ENCODE data around the gene EDARADD. TPM values are rescaled to one million over a fixed set of nuclear protein-coding genes. Genes with fewer than 3 reads are reported as not detected.
A peak's percentile ranks its signal among the peaks of the same experiment; 100 is the strongest.
"Not testable (repeated sequence)": the region's sequence is repeated elsewhere in the genome, so short reads cannot be mapped to it uniquely, and the experiment has no call there.

EDARADD gene
- 1 to 10 TPM; 7.3 to 8.7 (median 7.6) TPM for polyA plus RNA-seq (ENCODE audit: insufficient read length in 4 of 4)

DNA sequence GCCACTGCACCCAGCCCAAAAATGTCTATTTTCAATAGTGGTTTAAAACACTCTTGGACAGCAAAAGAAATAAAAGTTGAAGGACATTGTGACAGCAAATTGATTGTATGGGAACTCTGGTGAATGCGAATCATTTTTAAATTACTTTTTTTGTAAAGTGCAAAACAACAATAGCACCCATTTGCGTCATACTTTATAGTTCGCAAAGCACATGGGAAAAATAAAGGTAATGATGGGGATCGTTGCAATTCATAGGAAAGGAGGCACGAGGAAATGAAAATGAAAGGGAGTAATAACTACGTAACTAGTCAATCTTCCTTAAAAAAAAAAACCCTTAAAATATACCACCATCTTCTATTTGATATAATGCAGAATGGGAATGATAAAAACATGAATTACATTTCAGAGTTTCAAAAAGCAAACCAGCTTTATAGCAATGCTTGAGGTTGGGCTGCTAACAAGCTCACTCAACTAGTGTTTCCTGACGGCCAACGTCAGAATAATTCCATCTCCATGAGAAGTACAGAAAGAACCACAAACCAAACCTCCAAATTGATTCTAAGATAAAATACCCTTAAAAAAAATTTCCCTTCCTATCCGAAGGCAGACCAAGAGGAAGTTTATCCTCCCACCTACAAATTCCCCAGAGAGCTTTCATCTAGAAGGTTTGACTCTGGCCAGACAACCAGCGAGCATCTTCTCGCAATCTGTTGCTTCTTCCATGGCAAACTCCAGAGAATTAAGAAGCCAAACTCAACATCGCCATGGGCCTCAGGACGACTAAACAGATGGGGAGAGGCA, at the start of gene EDARADD:
Gene EDARADD (plus strand): TSS at position 606 of the 801 bp plus-strand sequence. CDS start 159 bp downstream, at position 765.
- no peak for DNase-seq (ENCODE audit: low read depth in 4 of 4, low spot score in 3 of 4)

DNA sequence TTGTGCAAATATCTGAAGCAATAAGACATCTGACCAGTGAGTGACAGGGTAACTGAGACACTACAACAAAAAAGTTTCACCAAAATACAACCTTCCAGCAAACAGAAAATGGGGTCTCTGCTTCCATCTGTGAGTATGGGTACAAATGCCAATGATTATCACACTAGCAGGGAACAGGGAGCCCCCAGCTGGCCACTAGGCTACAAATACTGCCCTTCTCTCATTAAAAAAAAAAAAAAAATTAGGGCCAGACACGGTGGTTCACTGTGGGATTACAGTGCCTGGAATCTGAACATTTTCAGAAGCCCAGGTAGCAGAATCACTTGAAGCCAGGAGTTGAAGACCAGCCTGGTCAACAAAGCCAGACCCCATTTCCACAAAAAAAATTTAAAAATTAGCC, 48.4 kb upstream of the EDARADD start:
- no peak for DNase-seq (ENCODE audit: low read depth in 4 of 4, low spot score in 3 of 4)

DNA sequence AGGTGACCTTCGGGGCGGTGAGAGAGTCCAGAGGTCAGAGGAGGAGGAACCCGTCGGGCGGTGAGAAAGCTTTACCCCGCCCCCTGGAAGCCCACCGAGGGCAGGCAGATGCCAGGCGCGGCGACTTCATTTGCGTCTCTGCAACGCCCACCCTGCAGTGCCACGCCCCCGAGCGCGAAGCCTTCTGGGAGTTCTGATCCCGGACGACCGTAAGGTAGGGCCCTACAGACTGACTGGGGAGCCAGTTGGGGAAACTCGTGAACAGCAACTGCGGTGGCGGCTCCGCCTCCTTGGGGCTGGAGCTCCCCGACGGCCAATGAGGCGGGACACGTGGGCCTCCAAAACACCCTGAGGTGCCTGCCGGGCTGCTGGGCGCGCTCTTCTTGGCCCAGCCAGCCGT, 46.0 kb upstream of the EDARADD start:
- no peak for DNase-seq (ENCODE audit: low read depth in 4 of 4, low spot score in 3 of 4)

DNA sequence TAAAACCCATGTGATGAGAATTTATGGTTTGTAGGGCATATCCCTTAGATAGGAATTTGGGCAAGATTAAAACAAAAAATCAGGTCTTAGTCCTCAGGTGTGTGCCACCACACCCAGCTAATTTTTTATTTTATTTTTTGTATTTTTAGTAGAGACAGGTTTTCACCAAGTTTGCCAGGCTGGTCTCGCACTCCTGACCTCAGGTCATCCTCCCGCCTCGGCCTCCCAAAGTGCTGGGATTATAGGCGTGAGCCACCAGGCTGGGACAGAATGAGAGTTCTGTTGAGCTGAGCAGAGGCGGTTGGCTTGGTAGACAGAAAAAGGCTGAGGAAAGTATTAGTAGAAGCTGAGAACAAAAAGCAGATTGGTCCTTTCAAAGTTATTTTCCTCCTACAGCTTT, 43.8 kb upstream of the EDARADD start:
- DNase-seq (ENCODE audit: low read depth in 4 of 4, low spot score in 3 of 4) = no peak

DNA sequence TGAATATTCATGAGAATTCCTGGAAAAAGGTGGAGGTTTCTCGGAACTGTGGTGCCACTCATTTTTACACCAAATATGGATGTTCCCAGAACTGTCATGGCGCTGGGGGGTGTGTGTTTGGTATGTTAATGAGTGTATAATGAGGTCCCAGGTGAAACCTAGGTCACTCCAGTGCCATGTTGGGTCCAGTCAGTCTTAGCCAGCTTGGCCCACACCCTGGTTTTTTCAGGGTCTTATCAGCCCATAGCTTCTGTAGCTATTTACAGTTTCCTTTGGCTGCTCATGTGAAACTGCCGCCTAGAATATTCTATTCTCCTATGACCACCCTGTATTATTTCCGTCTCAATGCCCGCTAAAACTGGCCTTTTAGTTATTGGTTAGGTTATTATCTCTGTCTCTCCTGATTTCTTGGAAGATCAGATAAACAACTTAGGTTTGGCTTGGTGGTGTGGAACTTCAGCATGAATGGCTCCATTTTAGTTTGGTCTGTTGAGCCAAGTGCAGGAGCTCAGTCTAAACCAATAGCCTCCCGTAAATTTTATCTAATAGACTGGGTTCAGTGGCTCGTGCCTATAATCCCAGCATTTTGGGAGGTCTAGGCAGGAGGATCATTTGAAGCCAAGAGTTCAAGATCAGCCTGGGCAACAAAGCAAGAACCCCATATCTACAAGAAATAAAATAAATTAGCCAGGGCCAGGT, 42.1 kb upstream of the EDARADD start:
- no peak for DNase-seq (ENCODE audit: low read depth in 4 of 4, low spot score in 3 of 4)

DNA sequence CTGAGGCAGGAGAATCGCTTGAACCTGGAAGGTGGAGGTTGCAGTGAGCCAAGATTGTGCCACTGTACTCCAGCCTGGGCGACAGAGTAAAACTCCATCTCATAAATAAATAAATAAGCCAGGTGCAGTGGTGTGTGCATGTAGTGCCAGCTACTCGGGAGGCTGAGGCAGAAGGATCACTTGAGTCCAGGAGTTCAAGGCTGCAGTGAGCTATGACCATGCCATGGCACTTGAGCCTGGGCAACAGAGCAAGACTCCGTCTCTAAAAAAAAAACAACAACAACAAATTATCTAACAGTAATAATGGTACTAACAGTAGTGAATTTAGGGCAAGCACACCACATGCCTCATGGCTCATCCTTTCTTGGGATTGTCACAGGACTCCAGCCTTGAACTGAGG, 41.3 kb upstream of the EDARADD start:
- DNase-seq (ENCODE audit: low read depth in 4 of 4, low spot score in 3 of 4) = not testable (repeated sequence)

DNA sequence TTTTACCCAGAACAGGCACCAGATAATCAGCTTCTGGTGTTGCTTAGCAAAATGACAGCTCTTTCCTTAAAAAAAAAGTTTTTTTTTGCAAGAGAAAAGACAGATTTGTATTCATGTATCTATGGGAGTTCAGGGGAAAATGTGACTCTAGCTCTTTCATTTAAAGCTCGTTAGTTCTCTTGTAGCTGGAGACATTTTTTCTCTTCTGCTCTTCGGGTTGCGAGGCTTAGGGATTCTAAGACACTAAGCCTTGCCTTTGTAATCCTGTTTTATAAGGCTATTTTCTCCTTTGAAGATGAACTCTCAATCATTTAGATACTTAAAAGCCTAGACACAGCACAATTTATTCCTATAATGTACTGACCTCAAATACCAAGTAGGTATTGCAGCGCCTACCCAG, 40.3 kb upstream of the EDARADD start:
- DNase-seq (ENCODE audit: low read depth in 4 of 4, low spot score in 3 of 4) = no peak

DNA sequence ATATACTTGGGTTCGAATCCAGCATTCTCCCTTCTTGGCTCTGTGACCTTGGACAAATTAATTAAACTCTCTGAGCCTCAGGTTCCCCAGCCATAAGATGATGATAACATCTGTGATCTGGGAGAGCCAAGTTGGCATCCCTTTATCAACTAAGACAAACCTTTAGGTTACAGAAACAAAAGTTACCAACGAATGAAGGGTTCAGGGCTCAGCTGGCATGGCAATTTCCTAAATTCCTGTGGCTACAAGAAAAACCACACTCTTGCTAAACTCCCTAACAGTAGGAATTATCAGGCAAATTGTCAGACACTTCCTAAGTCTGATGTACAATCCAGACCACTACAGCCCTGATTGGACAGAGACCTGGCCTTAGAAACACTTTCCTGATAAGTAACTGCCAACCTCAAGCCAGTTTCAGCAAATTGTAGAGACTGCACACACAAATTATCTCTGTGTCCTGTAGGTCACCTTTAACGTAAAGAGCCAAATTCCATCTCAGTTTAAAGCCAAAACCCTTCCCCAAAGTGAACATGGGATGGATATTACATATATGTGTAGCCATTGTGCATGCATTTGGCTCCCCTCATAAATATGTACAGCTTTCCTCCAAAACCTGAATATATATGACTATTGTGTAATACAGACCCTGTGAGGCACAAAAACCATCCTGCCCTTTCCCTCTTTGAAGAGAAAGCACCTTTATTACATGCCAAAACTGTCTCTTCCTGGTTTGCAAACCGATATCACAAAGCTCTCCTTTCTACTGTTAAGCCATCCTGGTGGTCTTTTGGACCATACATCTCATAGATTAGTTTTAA, 39.5 kb upstream of the EDARADD start:
- DNase-seq (ENCODE audit: low read depth in 4 of 4, low spot score in 3 of 4) = no peak

DNA sequence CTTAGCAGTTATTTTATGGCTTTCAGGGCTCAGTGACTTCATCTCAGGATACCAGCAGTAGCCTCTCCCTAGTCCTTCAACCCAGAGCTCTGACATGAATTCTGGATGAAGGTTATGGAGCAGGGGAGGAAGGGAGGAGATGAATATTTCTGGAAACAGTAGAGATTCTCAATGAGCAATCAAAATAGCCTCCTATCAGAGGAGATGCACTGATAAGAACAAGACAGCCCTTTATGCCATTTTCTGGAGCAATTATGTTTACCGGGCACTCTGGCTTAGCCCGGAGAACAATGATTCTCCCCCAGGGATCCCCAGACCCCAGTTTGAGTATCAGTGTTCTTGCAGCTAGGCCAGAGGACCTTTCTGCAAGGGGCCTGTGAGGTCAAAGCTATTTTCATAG, 37.9 kb upstream of the EDARADD start:
- DNase-seq (ENCODE audit: low read depth in 4 of 4, low spot score in 3 of 4) = no peak

DNA sequence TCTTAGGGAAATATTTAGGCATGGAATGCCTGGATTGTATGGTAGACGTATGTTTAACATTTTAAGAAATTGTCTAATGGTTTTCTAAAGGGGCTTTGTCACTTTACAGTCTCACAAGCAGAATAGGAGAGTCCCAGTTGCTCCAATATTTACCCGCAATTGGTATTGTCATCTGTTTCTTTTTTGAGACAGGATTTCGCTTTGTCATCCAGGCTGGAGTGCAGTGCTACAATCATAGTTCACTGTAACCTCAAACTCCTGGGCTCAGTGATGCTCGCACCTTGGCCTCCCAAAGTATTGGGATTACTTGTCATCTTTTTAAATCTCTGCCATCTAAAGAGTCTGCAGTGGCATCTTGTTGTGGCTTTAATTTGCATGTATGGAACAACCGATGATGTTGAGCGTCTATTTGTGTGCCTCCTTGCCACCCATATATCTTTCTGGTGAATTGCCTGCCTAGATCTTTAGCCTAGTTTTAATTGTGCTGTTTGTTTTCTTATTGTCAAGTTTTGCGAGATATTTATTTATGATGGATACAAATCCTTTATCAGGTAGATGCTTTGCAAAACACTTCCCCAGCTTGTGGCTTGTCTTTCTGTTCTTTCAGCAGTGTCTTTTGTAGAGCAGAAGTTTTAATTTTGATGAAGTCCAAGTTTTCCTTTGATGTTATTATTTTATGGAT, 32.0 kb upstream of the EDARADD start:
- no peak for DNase-seq (ENCODE audit: low read depth in 4 of 4, low spot score in 3 of 4)

DNA sequence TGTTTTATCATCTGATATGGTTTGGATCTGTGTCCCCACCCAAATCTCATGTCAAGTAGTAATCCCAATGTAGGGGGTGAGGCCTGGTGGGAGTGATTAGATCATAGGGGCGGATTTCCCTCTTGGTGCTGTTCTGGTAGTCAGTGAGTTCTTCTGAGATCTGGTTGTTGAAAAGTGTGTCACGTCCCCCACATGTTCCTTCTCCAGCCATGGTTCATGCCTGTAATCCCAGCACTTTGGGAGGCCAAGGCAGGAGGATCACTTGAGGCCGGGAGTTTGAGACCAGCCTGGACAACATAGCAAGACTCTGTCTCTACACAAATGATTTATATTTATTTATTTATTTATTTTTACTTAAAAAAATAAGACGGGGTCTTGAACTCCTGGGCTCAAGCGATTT, 30.8 kb upstream of the EDARADD start:
- DNase-seq (ENCODE audit: low read depth in 4 of 4, low spot score in 3 of 4) = no peak

DNA sequence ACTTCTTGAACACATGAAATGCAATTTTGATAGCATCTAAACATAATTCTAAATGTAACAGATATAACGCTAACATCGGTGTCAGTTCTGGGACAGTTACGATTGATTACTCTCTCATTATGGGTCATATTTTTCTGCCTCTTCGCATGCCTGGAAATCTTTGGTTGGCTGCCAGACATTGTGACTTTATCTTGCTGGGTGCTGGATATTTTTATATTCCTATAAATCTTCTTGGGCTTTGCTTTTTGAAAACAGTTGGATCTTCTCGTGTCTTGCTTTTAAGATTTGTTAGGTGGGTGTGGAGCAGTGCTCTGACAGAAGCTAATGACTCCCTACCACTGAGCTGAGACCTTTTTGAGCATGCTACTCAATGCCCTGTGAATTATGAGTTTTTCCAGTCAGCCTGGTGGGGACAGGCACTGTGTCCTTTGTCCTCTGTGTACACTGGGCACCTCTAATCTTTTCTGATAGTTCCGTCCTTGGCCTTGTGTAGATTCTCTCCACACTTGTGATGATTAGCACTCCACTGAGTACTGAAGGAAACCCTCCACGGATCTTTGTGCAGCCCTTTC, 28.0 kb upstream of the EDARADD start:
- peak in 1 of 4 donors; percentile 13 for DNase-seq (ENCODE audit: low read depth in 4 of 4, low spot score in 3 of 4)

DNA sequence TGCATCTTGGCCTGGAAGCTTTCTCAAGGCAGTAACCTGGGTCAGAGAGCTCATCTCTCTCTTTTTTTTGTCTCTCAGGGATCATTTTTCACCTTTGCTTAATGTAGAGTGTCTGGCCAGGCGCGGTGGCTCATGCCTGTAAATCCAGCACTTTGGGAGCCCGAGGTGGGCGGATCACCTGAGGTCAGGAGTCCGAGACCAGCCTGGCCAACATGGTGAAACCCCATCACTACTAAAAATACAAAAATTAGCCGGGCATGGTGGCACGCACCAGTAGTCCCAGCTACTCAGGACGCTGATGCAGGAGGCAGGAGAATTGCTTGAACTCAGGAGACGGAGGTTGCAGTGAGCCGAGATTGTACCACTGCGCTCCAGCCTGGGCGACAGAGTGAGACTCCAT, 27.4 kb upstream of the EDARADD start:
- DNase-seq (ENCODE audit: low read depth in 4 of 4, low spot score in 3 of 4) = not testable (repeated sequence)

DNA sequence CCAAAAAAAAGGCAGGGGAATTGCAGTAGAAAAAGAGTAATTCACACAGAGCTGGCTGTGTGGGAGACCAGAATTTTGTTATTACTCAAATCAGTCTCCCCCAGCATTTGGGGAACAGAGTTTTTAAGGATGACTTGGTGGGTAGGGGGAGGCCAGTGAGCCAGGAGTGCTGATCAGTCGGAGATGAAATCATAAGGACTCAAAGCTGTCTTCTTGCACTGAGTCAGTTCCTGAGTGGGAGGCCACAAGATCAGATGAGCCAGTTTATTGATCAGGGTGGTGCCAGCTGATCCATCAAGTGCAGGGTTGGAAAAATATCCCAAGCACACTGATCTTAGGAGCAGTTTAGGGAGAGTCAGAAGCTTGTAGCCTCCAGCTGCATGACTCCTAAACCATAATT, 23.7 kb upstream of the EDARADD start:
- DNase-seq (ENCODE audit: low read depth in 4 of 4, low spot score in 3 of 4) = no peak

DNA sequence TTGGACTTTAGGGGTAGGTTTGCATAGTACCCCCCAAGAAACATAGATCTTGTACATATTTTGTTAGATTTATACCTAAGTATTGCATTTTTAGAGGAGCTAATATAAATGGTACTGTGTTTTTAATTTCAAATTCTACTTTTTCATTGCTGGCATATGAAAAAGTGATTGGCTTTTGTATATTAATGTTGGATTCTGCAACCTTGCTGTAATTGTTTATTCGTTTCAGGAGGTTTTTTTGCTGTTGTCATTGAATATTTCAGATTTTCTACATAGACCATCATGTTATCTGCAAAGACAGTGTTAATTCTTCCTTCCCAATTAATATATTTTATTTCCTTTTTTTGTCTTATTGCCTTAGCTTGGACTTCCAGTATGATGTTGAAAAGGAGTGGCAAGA, 23.0 kb upstream of the EDARADD start:
- no peak for DNase-seq (ENCODE audit: low read depth in 4 of 4, low spot score in 3 of 4)

DNA sequence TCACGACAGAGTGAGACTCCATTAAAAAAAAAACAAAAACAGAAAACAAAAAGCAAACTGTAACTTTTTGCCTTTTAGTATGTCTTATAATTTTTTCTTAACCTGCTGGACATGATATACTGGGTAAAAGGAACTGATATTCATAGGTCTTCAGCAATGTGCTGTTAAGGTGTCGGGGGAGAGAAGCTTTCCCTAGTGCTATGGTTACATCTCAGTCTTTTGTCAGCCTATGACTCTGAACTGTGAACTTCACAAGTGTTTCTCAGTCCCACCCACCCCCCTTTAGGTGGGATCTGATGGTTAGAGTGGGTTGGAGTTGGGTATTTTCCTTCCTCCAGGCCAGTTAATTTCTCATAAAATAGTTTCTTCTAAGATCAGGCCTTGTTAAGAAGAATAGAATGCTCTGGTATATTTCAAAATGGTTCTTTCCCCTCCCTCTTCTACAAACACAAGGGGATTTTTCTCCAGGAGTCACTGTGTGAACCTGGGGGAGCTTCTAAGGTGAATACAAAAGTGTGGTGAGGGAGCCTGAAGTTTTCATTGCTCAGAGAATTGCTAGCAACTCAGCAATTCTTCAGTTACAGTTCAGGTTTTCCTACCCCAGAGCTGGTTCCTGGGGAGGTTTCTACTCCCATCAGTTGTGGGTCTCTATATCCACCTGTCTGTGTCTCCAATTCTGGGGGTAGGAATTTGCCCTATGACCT, 16.1 kb upstream of the EDARADD start:
- DNase-seq (ENCODE audit: low read depth in 4 of 4, low spot score in 3 of 4) = no peak

DNA sequence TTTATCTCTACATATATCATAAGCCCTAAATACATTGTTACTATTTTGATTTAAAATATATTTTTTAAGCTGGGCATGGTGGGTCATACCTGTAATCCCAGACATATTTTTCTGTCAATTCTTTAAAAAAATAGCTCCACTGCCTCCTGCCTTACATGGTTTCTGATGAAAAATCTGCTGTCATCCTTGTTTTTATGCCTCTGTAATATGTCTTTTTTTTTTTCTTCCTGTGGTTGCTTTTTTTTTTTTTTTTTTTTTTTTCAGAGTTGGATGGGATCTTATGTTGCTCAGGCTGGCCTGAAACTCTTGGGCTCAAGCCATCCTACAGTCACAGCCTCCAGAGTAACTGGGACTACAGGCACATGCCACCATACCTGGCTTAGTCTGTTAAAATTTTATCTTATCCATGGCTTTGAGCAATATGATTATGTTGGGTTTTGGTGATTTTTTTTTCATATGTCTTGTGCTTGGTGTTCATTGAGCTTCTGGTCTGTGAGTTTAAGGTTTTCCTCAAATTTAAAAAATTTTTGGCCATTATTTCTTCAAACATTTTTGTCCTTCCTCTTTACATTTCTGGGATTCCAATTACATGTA, 12.4 kb upstream of the EDARADD start:
- DNase-seq (ENCODE audit: low read depth in 4 of 4, low spot score in 3 of 4) = no peak

DNA sequence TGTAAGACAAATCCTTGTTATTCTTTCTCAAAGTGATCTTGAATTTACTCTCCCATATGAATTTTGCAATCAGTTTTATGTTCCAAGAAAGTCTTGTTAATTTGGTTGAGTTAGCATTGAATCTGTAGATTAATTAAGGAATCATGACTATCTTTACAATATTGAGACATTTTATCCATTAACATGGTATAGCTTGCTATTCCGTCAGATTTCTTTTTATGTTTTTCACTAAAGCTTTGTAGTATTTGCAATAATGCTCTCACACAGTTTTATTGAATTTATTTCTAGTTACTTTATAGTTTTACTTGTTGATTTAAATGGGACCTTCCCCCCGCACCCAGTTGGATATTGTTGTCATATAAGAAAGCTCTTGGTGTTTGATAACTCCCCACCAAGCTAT, 5.8 kb upstream of the EDARADD start:
- DNase-seq (ENCODE audit: low read depth in 4 of 4, low spot score in 3 of 4) = no peak

DNA sequence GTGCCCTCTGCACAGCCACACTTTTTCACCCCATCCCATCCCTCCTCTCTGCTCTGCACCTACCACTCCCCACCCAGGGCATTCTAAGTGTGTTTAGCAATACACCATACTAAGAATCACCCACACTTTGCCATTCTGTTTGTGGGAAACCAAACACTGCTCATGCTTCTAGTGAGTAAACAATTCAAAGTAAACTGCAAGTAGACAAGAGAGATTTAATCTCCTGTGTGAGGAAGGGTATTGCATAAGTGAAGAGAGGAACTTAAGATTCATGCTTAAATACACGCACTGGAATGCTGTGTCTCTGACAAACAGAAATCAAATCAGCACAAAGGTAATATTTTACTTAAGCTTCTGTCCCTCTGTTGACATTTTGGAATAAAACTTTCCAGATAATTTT, 4.8 kb upstream of the EDARADD start:
- DNase-seq (ENCODE audit: low read depth in 4 of 4, low spot score in 3 of 4) = no peak

Data from right renal pelvis (tissue), 4 donors.